ENCODE results near the gene ZDHHC13. TPM values are rescaled to one million over a fixed set of nuclear protein-coding genes. Genes with fewer than 3 reads are reported as not detected.

The ZDHHC13 gene
- total RNA-seq (1 to 10 TPM; 6.0 to 9.3 (median 6.8) TPM), polyA plus RNA-seq (1 to 10 TPM; 8.0 to 9.4 TPM)
- long read RNA-seq, donor 1, partial matches to known transcripts: 1 of 8 reads
- long read RNA-seq, donor 1, other reads (novel, unspliced or antisense): 1 of 8 reads
- long read RNA-seq, donor 2, transcript ZDHHC13-202 (17 exons, 2,445 nt): major isoform, 5 of 12 reads
- long read RNA-seq, donor 2, transcript ZDHHC13-201 (16 exons, 2,283 nt): major isoform, 5 of 12 reads
- long read RNA-seq, donor 2, partial matches to known transcripts: 0 of 12 reads
- long read RNA-seq, donor 2, other reads (novel, unspliced or antisense): 2 of 12 reads
- long read RNA-seq, donor 3, transcript ZDHHC13-202 (17 exons, 2,445 nt): major isoform, 12 of 22 reads
- long read RNA-seq, donor 3, transcript ZDHHC13-201 (16 exons, 2,283 nt): minor isoform, 5 of 22 reads
- long read RNA-seq, donor 3, partial matches to known transcripts: 2 of 22 reads
- long read RNA-seq, donor 3, other reads (novel, unspliced or antisense): 3 of 22 reads

GRCh38 chr11:19116971-19117759 lies at the start of gene ZDHHC13:
ZDHHC13 (plus strand) TSS chr11:19117168; CDS start chr11:19117250, 82 bp downstream.
- peak within 1 kb of the TSS in 6 of 10 donors; percentile 42 to 83 (median 62) for H3K27ac ChIP-seq
- DNase-seq: peak; percentile 93 to 94
- H3K4me1 ChIP-seq: peaks cover 0 to 31% (median 12%) of the 10 kb centered on the region in 9 donors
- WGBS, 2 donors: 1% methylated on average over 61 of the region's 61 CpGs
- TF ChIP-seq CTCF (IDR thresholded peaks at IDR 0.05): peak in 5 of 9 donors; percentile 32 to 56 (median 48)
- peaks cover 0 to 12% (median 0%) of the 10 kb centered on the region in 9 donors for H3K36me3 ChIP-seq
- intact Hi-C loops (cut with DNase I): loop anchor here in 1 of 10 donors (5.0 kb wide), 1 partner anchor 40 kb away; no protein-coding TSS in a partner anchor
- no peaks in the 10 kb centered on the region for H3K27me3 ChIP-seq
- H3K9me3 ChIP-seq: no peaks in the 10 kb centered on the region
- ATAC-seq: peak; percentile 98 to 100 (median 99)
- peak within 1 kb of the TSS; percentile 76 to 99 (median 85) for H3K4me3 ChIP-seq

- Histone ChIP-seq H3K36me3 (no peaks in the 10 kb centered on the region), H3K4me1 (peaks cover 0 to 3% (median 0%) of the 10 kb centered on the region in 9 donors), H3K27me3 (peaks cover 0 to 17% (median 0%) of the 10 kb centered on the region in 7 donors), H3K4me3 (peak overlapping the region in 3 of 10 donors; percentile 13 to 29 (median 22)), H3K27ac (no peak overlapping the region), H3K9me3 (peaks cover 0 to 19% (median 0%) of the 10 kb centered on the region in 11 donors)
- intact Hi-C loops (cut with DNase I): loop anchor here (1.0 to 10.0 kb wide), 10 partner anchors 84 to 674 kb away; partner anchors contain the start of gene E2F8 (in 1 of the 10)
- peak; percentile 74 to 96 (median 90) for TF ChIP-seq CTCF (IDR thresholded peaks at IDR 0.05)
- DNase-seq (peak; percentile 57 to 59), ATAC-seq (peak; percentile 76 to 95 (median 88))
- WGBS, 2 donors: 3 to 4% methylated on average over 11 of the region's 11 CpGs
These were observed 45.7 kb upstream of the ZDHHC13 start for GRCh38 chr11:19071255-19071654.

GRCh38 chr11:19072464-19072863 lies 44.5 kb upstream of the ZDHHC13 start:
- TF ChIP-seq CTCF (IDR thresholded peaks at IDR 0.05): no peak
- Histone ChIP-seq H3K4me1 (peaks cover 0 to 7% (median 0%) of the 10 kb centered on the region in 9 donors), H3K9me3 (peaks cover 0 to 19% (median 0%) of the 10 kb centered on the region in 11 donors), H3K4me3 (no peak overlapping the region), H3K36me3 (no peaks in the 10 kb centered on the region), H3K27ac (no peak overlapping the region), H3K27me3 (peaks cover 0 to 12% (median 0%) of the 10 kb centered on the region in 7 donors)
- no peak for ATAC-seq
- intact Hi-C loops (cut with DNase I): loop anchor here in 7 of 10 donors (5.0 to 10.0 kb wide), 6 partner anchors 82 to 672 kb away; partner anchors contain the start of gene E2F8 (in 1 of the 7)
- 86 to 91% methylated on average over 5 of the region's 5 CpGs for WGBS, 2 donors
- DNase-seq: no peak
